ENCODE data around the gene LIME1. TPM values are rescaled to one million over a fixed set of nuclear protein-coding genes. Genes with fewer than 3 reads are reported as not detected.

Gene LIME1
- total and polyA plus RNA-seq, 9 of the 15 experiments (the other 6 are each of a cell fraction or from before 2014, with no cell fraction given) = 0.11 to 17.1 (median 2.8) TPM; not detected in 2

- TF ChIP-seq REST (IDR thresholded peaks at IDR 0.05; ENCODE audit: borderline replicate concordance) (no peak), REST (CRISPR knock-in tag; IDR thresholded peaks at IDR 0.05; ENCODE audit: low read depth) (no peak)
These were observed 43.3 kb upstream of the LIME1 start (continued) for GRCh38 chr20:63693083-63693732.
